HepG2 (cell line): ENCODE results near the gene TMEM214. TPM values are rescaled to one million over a fixed set of nuclear protein-coding genes. Genes with fewer than 3 reads are reported as not detected.

Experiments used
- AKAP8 ChIP-seq: sonication (generic); formaldehyde crosslinking; IDR thresholded peaks from 2 replicates; pipeline ENCODE4 v1.5.1; 2020; ENCODE audit warnings: mild to moderate bottlenecking, missing genetic modification reagents
- CENPT ChIP-seq: sonication (generic); formaldehyde crosslinking; IDR thresholded peaks from 2 replicates; pipeline ENCODE4 v1.8.0; 2022; ENCODE audit warnings: low read depth, mild to moderate bottlenecking, moderate library complexity, missing genetic modification reagents
- CENPX ChIP-seq: sonication (generic); formaldehyde crosslinking; IDR thresholded peaks from 2 replicates; pipeline ENCODE4 v1.9.0; 2021; ENCODE audit warnings: mild to moderate bottlenecking, missing genetic modification reagents, moderate library complexity
- CHD4 ChIP-seq: fragments of 200-600 bp; sonication (generic); IDR thresholded peaks from 2 replicates; pipeline ENCODE4 v1.7.0; 2017; ENCODE audit warnings: mild to moderate bottlenecking, low read length, borderline replicate concordance
- ETV5 ChIP-seq: IDR thresholded peaks from 2 replicates; pipeline ENCODE4 v1.6.1; 2018; ENCODE audit warnings: missing biosample characterization, missing genetic modification reagents, inconsistent platforms, borderline replicate concordance
- KDM5A ChIP-seq: fragments of 200-600 bp; sonication (generic); IDR thresholded peaks from 2 replicates; pipeline ENCODE4 v1.7.0; 2018; ENCODE audit warnings: antibody characterized with exemption, mild to moderate bottlenecking, low read length, borderline replicate concordance
- NAIF1 ChIP-seq: sonication (generic); formaldehyde crosslinking; IDR thresholded peaks from 2 replicates; pipeline ENCODE4 v1.5.0; 2020; ENCODE audit warnings: mild to moderate bottlenecking, missing genetic modification reagents, borderline replicate concordance
- NFKB2 ChIP-seq: sonication (generic); formaldehyde crosslinking; IDR thresholded peaks from 2 replicates; pipeline ENCODE4 v1.4.0; 2020; ENCODE audit warnings: missing genetic modification reagents, borderline replicate concordance
- SPEN ChIP-seq: sonication (generic); formaldehyde crosslinking; IDR thresholded peaks from 2 replicates; pipeline ENCODE4 v1.5.1; 2020; ENCODE audit warnings: low read depth, mild to moderate bottlenecking, missing genetic modification reagents
- SRSF9 ChIP-seq: fragments of 200-400 bp; formaldehyde crosslinking; IDR thresholded peaks from 2 replicates; pipeline ENCODE4 v1.6.1; 2018; ENCODE audit warnings: borderline replicate concordance, mild to moderate bottlenecking, low read depth, low read length; ENCODE audit not compliant: insufficient read depth, poor library complexity, severe bottlenecking
- STAT5B ChIP-seq: sonication (generic); formaldehyde crosslinking; IDR thresholded peaks from 2 replicates; pipeline ENCODE4 v1.4.0; 2020; ENCODE audit warnings: missing genetic modification reagents
- ZBTB8A ChIP-seq: sonication (generic); formaldehyde crosslinking; IDR thresholded peaks from 2 replicates; pipeline ENCODE4 v1.4.0; 2020; ENCODE audit warnings: mild to moderate bottlenecking, low read depth, missing genetic modification reagents, borderline replicate concordance
- ZNF225 ChIP-seq: sonication (generic); formaldehyde crosslinking; IDR thresholded peaks from 2 replicates; pipeline ENCODE4 v1.4.0; 2020; ENCODE audit warnings: mild to moderate bottlenecking, missing genetic modification reagents
- ZNF34 ChIP-seq: sonication (generic); formaldehyde crosslinking; IDR thresholded peaks from 2 replicates; pipeline ENCODE4 v1.4.0; 2020; ENCODE audit warnings: mild to moderate bottlenecking, missing genetic modification reagents, borderline replicate concordance
- ZNF354B ChIP-seq: sonication (generic); formaldehyde crosslinking; IDR thresholded peaks from 2 replicates; pipeline ENCODE4 v1.8.0; 2022; ENCODE audit warnings: mild to moderate bottlenecking, missing genetic modification reagents
- ZNF501 ChIP-seq: sonication (generic); formaldehyde crosslinking; IDR thresholded peaks from 2 replicates; pipeline ENCODE4 v1.5.1; 2020; ENCODE audit warnings: mild to moderate bottlenecking, moderate library complexity, missing genetic modification reagents
- ZNF589 ChIP-seq: sonication (generic); formaldehyde crosslinking; conservative IDR thresholded peaks from 2 replicates; pipeline ENCODE4 v1.8.0; 2022; ENCODE audit warnings: mild to moderate bottlenecking, moderate library complexity, missing genetic modification reagents
- ZNF816 ChIP-seq: sonication (generic); formaldehyde crosslinking; IDR thresholded peaks from 2 replicates; pipeline ENCODE4 v1.8.0; 2022; ENCODE audit warnings: missing genetic modification reagents, mild to moderate bottlenecking, borderline replicate concordance
- ZNF839 ChIP-seq: sonication (generic); formaldehyde crosslinking; IDR thresholded peaks from 2 replicates; pipeline ENCODE4 v1.4.0; 2020; ENCODE audit warnings: missing genetic modification reagents, mild to moderate bottlenecking, borderline replicate concordance
- polyA plus RNA-seq, 8 experiments: library from polyadenylated mRNA; depleted of rRNA in 3 of 8; stranded (reverse) in 7 of 8; unstranded in 1 of 8; fragments of >200 nt; fragmentation: Illumina TruSeq in 4 of 8; extraction: Trizol in 4 of 8; gene quantifications; 2 replicates each; pipeline versions ENCODE4 v1.2.1 to v1.2.3, GENCODE V29; 2011 to 2016; ENCODE audit warnings: low read depth in 4 of 8, missing spikeins in 1 of 8, mixed read lengths in 1 of 8; ENCODE audit not compliant: insufficient read depth in 1 of 8
- total RNA-seq, 5 experiments: library from RNA; depleted of rRNA; stranded (reverse); fragments of >200 nt; fragmentation: Illumina TruSeq; extraction: Trizol; gene quantifications; 2 replicates each; pipeline ENCODE4 v1.2.3, GENCODE V29; 2016; ENCODE audit warnings: low read depth in 1 of 5
- TF ChIP-seq, protein P1 (sequence below): sonication (generic); formaldehyde crosslinking; conservative IDR thresholded peaks from 2 replicates; pipeline ENCODE4 v1.8.0; 2022; ENCODE audit warnings: mild to moderate bottlenecking, moderate library complexity, missing genetic modification reagents
- TF ChIP-seq, protein P2 (sequence below): sonication (generic); formaldehyde crosslinking; IDR thresholded peaks from 2 replicates; pipeline ENCODE4 v1.4.0; 2020; ENCODE audit warnings: missing genetic modification reagents
- TF ChIP-seq, protein P3 (sequence below): sonication (generic); formaldehyde crosslinking; IDR thresholded peaks from 2 replicates; pipeline ENCODE4 v1.5.1; 2020; ENCODE audit warnings: mild to moderate bottlenecking, missing genetic modification reagents

TMEM214 gene
- total and polyA plus RNA-seq, 2 of the 13 experiments (the other 11 are each of a cell fraction or from before 2014, with no cell fraction given), result 58.3 to 132 TPM

DNA sequence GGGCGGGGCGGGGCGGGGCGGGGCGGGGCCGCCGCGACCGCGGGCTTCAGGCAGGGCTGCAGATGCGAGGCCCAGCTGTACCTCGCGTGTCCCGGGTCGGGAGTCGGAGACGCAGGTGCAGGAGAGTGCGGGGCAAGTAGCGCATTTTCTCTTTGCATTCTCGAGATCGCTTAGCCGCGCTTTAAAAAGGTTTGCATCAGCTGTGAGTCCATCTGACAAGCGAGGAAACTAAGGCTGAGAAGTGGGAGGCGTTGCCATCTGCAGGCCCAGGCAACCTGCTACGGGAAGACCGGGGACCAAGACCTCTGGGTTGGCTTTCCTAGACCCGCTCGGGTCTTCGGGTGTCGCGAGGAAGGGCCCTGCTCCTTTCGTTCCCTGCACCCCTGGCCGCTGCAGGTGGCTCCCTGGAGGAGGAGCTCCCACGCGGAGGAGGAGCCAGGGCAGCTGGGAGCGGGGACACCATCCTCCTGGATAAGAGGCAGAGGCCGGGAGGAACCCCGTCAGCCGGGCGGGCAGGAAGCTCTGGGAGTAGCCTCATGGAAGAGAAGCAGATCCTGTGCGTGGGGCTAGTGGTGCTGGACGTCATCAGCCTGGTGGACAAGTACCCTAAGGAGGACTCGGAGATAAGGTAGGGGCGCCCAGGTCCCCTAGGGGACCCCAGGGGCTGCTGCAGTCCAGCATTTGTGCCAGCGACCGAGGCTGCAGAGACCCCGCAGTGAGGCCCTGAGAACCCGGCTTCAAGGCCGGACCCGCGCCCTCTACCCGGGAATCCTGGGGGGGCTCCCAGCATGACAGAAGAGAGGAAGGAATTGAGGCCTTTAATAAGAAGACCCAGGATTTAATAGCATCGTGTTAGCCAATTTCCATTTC, 54.2 kb downstream of the TMEM214 start, which contains the start of gene KHK (continued):
- TF ChIP-seq STAT5B (0 out of 2 replicates have a peak, but pooled peaks have one; percentile 5), CENPT (no peak; the same call in 1 of the 2 replicates), SRSF9 (no peak), KDM5A (peak; percentile 63; the same call in 1 of the 2 replicates), ZNF34 (CRISPR knock-in tag) (peak; percentile 27; the same call in 1 of the 2 replicates), ETV5 (CRISPR knock-in tag) (peak; percentile 34), ZNF225 (CRISPR knock-in tag) (0 out of 2 replicates have a peak, but pooled peaks have one; percentile 22), ZNF839 (0 out of 2 replicates have a peak, but pooled peaks have one; percentile 27), CHD4 (no peak), ZNF501 (peak; percentile 72; the same call in 1 of the 2 replicates), NFKB2 (0 out of 2 replicates have a peak, but pooled peaks have one; percentile 20), ZNF354B (CRISPR knock-in tag) (peak; percentile 73; the same call in 1 of the 2 replicates), ZNF816 (CRISPR knock-in tag) (peak; percentile 61; the same call in 1 of the 2 replicates), CENPX (CRISPR knock-in tag) (no peak), AKAP8 (0 out of 2 replicates have a peak, but pooled peaks have one; percentile 12), SPEN (no peak), NAIF1 (CRISPR knock-in tag) (no peak), ZNF589 (CRISPR knock-in tag) (0 out of 2 replicates have a peak, but pooled peaks have one; percentile 58), ZBTB8A (CRISPR knock-in tag) (no peak)
- TF ChIP-seq, protein P1, sequence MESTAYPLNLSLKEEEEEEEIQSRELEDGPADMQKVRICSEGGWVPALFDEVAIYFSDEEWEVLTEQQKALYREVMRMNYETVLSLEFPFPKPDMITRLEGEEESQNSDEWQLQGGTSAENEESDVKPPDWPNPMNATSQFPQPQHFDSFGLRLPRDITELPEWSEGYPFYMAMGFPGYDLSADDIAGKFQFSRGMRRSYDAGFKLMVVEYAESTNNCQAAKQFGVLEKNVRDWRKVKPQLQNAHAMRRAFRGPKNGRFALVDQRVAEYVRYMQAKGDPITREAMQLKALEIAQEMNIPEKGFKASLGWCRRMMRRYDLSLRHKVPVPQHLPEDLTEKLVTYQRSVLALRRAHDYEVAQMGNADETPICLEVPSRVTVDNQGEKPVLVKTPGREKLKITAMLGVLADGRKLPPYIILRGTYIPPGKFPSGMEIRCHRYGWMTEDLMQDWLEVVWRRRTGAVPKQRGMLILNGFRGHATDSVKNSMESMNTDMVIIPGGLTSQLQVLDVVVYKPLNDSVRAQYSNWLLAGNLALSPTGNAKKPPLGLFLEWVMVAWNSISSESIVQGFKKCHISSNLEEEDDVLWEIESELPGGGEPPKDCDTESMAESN (CRISPR knock-in tag), result peak; percentile 84; the same call in 1 of the 2 replicates
- TF ChIP-seq, protein P2, sequence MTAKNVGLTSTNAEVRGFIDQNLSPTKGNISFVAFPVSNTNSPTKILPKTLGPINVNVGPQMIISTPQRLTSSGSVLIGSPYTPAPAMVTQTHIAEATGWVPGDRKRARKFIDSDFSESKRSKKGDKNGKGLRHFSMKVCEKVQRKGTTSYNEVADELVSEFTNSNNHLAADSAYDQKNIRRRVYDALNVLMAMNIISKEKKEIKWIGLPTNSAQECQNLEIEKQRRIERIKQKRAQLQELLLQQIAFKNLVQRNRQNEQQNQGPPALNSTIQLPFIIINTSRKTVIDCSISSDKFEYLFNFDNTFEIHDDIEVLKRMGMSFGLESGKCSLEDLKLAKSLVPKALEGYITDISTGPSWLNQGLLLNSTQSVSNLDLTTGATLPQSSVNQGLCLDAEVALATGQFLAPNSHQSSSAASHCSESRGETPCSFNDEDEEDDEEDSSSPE (CRISPR knock-in tag), result peak; percentile 10; the same call in 1 of the 2 replicates
- TF ChIP-seq, protein P3, sequence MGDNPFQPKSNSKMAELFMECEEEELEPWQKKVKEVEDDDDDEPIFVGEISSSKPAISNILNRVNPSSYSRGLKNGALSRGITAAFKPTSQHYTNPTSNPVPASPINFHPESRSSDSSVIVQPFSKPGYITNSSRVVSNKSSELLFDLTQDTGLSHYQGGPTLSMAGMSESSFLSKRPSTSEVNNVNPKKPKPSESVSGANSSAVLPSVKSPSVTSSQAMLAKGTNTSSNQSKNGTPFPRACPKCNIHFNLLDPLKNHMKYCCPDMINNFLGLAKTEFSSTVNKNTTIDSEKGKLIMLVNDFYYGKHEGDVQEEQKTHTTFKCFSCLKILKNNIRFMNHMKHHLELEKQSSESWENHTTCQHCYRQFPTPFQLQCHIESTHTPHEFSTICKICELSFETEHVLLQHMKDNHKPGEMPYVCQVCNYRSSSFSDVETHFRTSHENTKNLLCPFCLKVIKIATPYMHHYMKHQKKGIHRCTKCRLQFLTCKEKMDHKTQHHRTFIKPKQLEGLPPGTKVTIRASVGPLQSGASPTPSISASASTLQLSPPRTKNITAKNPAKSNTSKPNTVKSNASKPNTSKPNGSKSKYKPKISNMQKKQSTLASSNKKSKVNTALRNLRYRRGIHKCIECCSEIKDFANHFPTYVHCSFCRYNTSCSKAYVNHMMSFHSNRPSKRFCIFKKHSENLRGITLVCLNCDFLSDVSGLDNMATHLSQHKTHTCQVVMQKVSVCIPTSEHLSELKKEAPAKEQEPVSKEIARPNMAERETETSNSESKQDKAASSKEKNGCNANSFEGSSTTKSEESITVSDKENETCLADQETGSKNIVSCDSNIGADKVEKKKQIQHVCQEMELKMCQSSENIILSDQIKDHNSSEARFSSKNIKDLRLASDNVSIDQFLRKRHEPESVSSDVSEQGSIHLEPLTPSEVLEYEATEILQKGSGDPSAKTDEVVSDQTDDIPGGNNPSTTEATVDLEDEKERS (CRISPR knock-in tag), result no peak
